ENCODE results near the gene DRD2.

DRD2 gene

DNA sequence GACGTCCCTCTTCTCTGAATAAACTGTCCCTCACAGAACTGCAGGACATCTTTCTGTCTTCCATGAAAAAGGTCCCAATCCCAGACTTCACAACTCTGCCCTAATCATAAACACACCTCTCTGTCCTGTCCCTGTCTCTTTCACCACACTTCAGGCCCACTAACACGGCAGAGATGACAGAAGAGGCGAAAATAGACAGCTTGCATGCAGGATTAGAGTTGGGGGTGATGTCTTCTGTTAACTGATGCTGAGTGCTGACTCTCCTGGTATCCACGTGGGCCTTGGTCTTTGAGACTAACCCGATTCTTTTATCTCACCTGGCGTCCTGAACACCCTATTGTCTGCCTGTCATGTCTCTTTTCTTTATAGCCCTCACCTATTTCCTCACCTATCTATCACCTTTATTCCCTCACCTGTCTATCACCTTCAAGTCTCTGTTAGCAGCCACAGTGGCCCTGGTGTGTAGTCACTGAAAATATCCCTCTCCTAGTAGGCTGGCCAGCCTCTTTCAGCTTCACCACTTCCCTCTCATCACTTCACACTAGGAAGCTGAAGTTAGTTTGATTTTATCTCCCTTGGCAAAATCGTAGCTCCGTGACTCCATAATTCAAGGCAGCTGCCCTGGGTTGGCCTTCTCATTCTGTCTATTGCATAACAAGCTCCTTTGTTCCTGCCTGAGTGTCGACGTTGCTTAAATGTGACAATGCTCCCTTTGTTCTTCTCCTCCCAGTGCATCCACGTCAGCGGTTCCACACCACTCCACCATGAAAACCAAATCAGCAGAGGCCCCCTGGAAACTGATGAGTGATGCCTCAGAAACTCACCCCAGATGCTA, 30.6 kb upstream of the DRD2 start:
- H3K9me2 ChIP-seq (replicated peaks; ENCODE audit: insufficient read depth, low read length): no peaks in the 10 kb centered on the region
- no peaks in the 10 kb centered on the region for H3K36me3 ChIP-seq (ENCODE audit: low read length)
- no peaks in the 10 kb centered on the region for H3K79me2 ChIP-seq (ENCODE audit: insufficient read depth, low read length)
- no peak overlapping the region for H3K9ac ChIP-seq (ENCODE audit: low read length)
- H3K27ac ChIP-seq (ENCODE audit: low read depth, low read length): no peak overlapping the region
- H2AFZ ChIP-seq (ENCODE audit: low read depth, low read length, severe bottlenecking): no peak overlapping the region
- no peaks in the 10 kb centered on the region for H3F3A ChIP-seq (ENCODE audit: insufficient read depth)
- H3K4me3 ChIP-seq (ENCODE audit: insufficient read depth, low read length, poor library complexity, severe bottlenecking): no peak overlapping the region
- H4K20me1 ChIP-seq (ENCODE audit: low read depth, low read length): no peaks in the 10 kb centered on the region
- TF ChIP-seq EZH2phosphoT487 (conservative IDR thresholded peaks at IDR 0.05; ENCODE audit: low read length): no peak
- TF ChIP-seq, protein P1, sequence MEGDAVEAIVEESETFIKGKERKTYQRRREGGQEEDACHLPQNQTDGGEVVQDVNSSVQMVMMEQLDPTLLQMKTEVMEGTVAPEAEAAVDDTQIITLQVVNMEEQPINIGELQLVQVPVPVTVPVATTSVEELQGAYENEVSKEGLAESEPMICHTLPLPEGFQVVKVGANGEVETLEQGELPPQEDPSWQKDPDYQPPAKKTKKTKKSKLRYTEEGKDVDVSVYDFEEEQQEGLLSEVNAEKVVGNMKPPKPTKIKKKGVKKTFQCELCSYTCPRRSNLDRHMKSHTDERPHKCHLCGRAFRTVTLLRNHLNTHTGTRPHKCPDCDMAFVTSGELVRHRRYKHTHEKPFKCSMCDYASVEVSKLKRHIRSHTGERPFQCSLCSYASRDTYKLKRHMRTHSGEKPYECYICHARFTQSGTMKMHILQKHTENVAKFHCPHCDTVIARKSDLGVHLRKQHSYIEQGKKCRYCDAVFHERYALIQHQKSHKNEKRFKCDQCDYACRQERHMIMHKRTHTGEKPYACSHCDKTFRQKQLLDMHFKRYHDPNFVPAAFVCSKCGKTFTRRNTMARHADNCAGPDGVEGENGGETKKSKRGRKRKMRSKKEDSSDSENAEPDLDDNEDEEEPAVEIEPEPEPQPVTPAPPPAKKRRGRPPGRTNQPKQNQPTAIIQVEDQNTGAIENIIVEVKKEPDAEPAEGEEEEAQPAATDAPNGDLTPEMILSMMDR (IDR thresholded peaks at IDR 0.05; ENCODE audit: insufficient read depth, low read length, poor library complexity, severe bottlenecking): no peak
- no peaks in the 10 kb centered on the region for H3K27me3 ChIP-seq (ENCODE audit: low read length)
- no peaks in the 10 kb centered on the region for H3K9me3 ChIP-seq (ENCODE audit: insufficient read depth, low read length)
- no peak overlapping the region for H3K4me2 ChIP-seq (ENCODE audit: low read depth, low read length, poor library complexity, severe bottlenecking)

DNA sequence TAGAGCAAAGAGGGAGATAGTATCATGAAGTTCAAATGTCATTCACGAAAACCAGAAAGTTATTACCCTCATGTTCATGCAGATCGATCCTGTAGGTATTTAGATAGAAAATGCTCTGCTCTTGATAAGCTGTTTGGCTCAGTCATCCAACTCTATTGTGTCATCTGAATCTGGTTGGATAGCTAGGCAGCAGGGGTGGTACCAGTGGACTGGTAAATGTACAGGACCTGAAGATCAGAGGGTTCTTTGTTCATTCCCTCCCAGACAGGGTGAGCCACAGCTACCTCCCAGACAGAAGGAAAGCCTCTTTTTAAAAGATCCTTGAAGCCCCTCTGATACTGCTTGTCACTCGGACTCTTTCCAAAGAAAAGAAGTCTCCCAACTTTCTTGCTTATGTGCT, 29.8 kb upstream of the DRD2 start:
- H3K27me3 ChIP-seq (ENCODE audit: low read length): no peaks in the 10 kb centered on the region
- H3K79me2 ChIP-seq (ENCODE audit: insufficient read depth, low read length): no peaks in the 10 kb centered on the region
- TF ChIP-seq, protein P1 (IDR thresholded peaks at IDR 0.05; ENCODE audit: insufficient read depth, low read length, poor library complexity, severe bottlenecking): no peak
- no peak for TF ChIP-seq EZH2phosphoT487 (conservative IDR thresholded peaks at IDR 0.05; ENCODE audit: low read length)
- no peak overlapping the region for H3K9ac ChIP-seq (ENCODE audit: low read length)
- H3F3A ChIP-seq (ENCODE audit: insufficient read depth): no peaks in the 10 kb centered on the region
- H2AFZ ChIP-seq (ENCODE audit: low read depth, low read length, severe bottlenecking): no peak overlapping the region
- H3K4me2 ChIP-seq (ENCODE audit: low read depth, low read length, poor library complexity, severe bottlenecking): no peak overlapping the region
- H3K9me3 ChIP-seq (ENCODE audit: insufficient read depth, low read length): no peaks in the 10 kb centered on the region
- H3K4me3 ChIP-seq (ENCODE audit: insufficient read depth, low read length, poor library complexity, severe bottlenecking): no peak overlapping the region
- H3K9me2 ChIP-seq (replicated peaks; ENCODE audit: insufficient read depth, low read length): no peaks in the 10 kb centered on the region
- no peak overlapping the region for H3K27ac ChIP-seq (ENCODE audit: low read depth, low read length)
- no peaks in the 10 kb centered on the region for H4K20me1 ChIP-seq (ENCODE audit: low read depth, low read length)
- H3K36me3 ChIP-seq (ENCODE audit: low read length): no peaks in the 10 kb centered on the region

DNA sequence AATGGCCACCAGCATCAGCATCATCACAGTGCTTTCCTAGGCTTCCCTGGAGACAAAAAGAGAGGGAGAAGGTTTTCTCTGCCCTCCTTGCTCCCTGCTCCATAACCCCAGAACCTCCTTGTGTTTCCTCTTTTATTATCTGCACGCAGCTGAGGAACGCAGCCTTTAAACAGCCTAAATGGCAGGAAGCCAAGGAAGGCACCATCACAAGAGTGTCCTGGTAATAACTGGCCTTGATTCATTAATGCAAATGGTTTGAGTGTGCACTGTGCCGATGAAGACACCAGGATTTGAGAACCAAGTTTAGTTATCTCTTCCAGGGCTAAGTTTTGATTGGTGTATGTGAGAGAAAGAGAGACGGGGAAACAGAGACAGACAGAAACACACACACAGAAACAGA, 29.4 kb upstream of the DRD2 start:
- Histone ChIP-seq H3K27ac (ENCODE audit: low read depth, low read length) (no peak overlapping the region), H3K79me2 (ENCODE audit: insufficient read depth, low read length) (no peaks in the 10 kb centered on the region), H3K27me3 (ENCODE audit: low read length) (no peaks in the 10 kb centered on the region), H3K4me2 (ENCODE audit: low read depth, low read length, poor library complexity, severe bottlenecking) (no peak overlapping the region), H4K20me1 (ENCODE audit: low read depth, low read length) (no peaks in the 10 kb centered on the region), H3F3A (ENCODE audit: insufficient read depth) (no peaks in the 10 kb centered on the region), H2AFZ (ENCODE audit: low read depth, low read length, severe bottlenecking) (no peak overlapping the region), H3K9me3 (ENCODE audit: insufficient read depth, low read length) (no peaks in the 10 kb centered on the region), H3K36me3 (ENCODE audit: low read length) (no peaks in the 10 kb centered on the region), H3K9ac (ENCODE audit: low read length) (no peak overlapping the region), H3K4me3 (ENCODE audit: insufficient read depth, low read length, poor library complexity, severe bottlenecking) (no peak overlapping the region), H3K9me2 (replicated peaks; ENCODE audit: insufficient read depth, low read length) (no peaks in the 10 kb centered on the region)
- TF ChIP-seq, protein P1 (IDR thresholded peaks at IDR 0.05; ENCODE audit: insufficient read depth, low read length, poor library complexity, severe bottlenecking): no peak
- TF ChIP-seq EZH2phosphoT487 (conservative IDR thresholded peaks at IDR 0.05; ENCODE audit: low read length): no peak
